Endothelial cell (in vitro differentiated cells): ENCODE measurements around the gene TEDC1. TPM values are rescaled to one million over a fixed set of nuclear protein-coding genes. Genes with fewer than 3 reads are reported as not detected.

ENCODE experiments used
- DNase-seq: peaks from one replicate; pipeline ENCODE4 v3.0.0; 2021; ENCODE audit warnings: low spot score
- H3K27ac Mint-ChIP-seq: one replicate; pipeline ENCODE4 v1.8.0; 2021; ENCODE audit warnings: mixed read lengths, inconsistent platforms; ENCODE audit not compliant: unreplicated experiment
- H3K27me3 Mint-ChIP-seq: one replicate; pipeline ENCODE4 v1.8.0; 2021; ENCODE audit warnings: mild to moderate bottlenecking, moderate library complexity, mixed read lengths, inconsistent platforms; ENCODE audit not compliant: unreplicated experiment
- H3K36me3 Mint-ChIP-seq: one replicate; pipeline ENCODE4 v1.8.0; 2021; ENCODE audit warnings: mild to moderate bottlenecking, low read depth, mixed read lengths, inconsistent platforms; ENCODE audit not compliant: unreplicated experiment
- H3K4me1 Mint-ChIP-seq: one replicate; pipeline ENCODE4 v1.8.0; 2021; ENCODE audit warnings: mild to moderate bottlenecking, mixed read lengths, inconsistent platforms; ENCODE audit not compliant: unreplicated experiment
- H3K4me3 Mint-ChIP-seq: one replicate; pipeline ENCODE4 v1.8.0; 2021; ENCODE audit warnings: mild to moderate bottlenecking, mixed read lengths, inconsistent platforms; ENCODE audit not compliant: unreplicated experiment
- H3K9me3 Mint-ChIP-seq: one replicate; pipeline ENCODE4 v1.8.0; 2021; ENCODE audit warnings: mixed read lengths, inconsistent platforms; ENCODE audit not compliant: unreplicated experiment
- long read RNA-seq: library from polyadenylated mRNA; unstranded; transcript quantifications from one replicate; pipeline ENCODE4 v2.0.0, GENCODE V29; 2020; ENCODE audit not compliant: unreplicated experiment
- total RNA-seq: library from RNA; stranded (reverse); fragmentation: NEBNext Ultra II Directional; extraction: Animal tissue kit (Norgen Biotek cat#: 25700); gene quantifications from one replicate; pipeline ENCODE4 v1.2.1, GENCODE V29; 2021; ENCODE audit not compliant: unreplicated experiment
- TF ChIP-seq, protein P1 (sequence below): fragments of 200-600 bp; sonication (generic); IDR thresholded peaks from one replicate; pipeline ENCODE4 v1.5.0; 2021; ENCODE audit warnings: antibody characterized with exemption; ENCODE audit not compliant: unreplicated experiment

The TEDC1 gene, protein sequence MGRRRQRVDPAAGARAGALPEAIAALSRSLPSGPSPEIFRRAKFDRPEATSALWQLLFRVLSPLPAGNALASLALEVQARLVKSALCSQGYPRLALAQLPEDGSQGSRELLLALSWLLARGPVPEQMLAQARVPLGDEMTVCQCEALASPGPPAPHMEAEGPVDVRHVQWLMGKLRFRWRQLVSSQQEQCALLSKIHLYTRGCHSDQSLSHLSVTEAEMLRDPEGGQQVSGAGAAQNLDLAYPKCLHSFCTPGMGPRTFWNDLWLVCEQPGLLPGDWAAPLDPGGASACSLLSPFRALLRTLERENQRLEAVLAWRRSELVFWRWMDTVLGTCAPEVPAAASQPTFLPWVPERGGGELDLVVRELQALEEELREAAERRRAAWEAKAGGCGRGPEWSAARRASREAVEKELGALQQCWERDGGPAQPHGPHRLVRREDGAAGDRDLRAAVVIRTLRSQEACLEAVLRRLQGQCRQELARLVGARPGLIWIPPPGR
- total RNA-seq = 11.5 TPM
- long read RNA-seq, partial matches to known transcripts = 0 of 7 reads
- long read RNA-seq, other reads (novel, unspliced or antisense) = 0 of 7 reads

DNA sequence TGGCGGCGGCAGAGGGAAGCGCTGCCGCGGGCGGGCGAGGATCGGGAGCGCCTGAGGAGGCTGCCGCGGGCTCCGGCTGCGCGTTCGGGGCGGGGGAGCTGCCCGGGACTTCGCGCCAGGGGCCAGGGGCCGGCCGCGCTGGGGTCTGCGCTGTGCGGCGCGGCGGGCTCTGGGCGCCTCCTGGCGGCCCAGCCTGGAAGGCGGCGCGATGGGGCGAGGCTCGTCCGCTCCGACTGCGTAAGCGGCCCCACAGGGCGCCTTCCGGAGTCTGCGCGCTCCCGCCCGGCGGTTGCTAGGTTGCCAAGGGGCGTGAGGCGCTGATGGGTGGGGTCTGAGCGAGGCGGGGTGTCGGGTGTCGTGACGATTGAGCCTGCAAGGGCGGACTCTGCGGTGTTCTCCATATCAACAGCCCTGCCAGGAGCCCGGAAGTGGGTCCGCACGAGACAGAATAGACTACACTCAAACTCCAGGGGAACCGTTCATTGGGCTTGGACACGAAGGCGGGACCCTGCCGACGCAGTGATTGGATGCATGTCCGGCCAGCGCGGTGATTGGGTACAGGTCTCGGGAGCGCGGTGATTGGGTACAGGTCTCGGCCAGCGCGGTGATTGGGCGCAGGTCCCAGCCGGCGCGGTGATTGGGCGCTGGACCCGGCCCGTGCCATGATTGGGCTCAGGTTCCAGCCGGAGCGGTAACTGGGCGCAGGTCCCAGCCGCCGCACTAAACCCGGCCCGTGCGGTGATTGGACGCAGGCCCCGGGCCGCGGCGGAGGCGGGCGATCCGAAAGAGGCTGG lies at the start of gene TEDC1:
Gene TEDC1 (plus strand): TSS at position 675 of the 794 bp plus-strand sequence. CDS start 130 bp downstream, outside the sequence.
- peak; percentile 99 for DNase-seq
- peaks cover 24% of the 10 kb centered on the region for H3K27me3 Mint-ChIP-seq
- peak within 1 kb of the TSS; percentile 84 for H3K27ac Mint-ChIP-seq
- no peaks in the 10 kb centered on the region for H3K36me3 Mint-ChIP-seq
- no peaks in the 10 kb centered on the region for H3K9me3 Mint-ChIP-seq
- peak within 1 kb of the TSS; percentile 85 for H3K4me3 Mint-ChIP-seq
- H3K4me1 Mint-ChIP-seq = peaks cover 2% of the 10 kb centered on the region
- TF ChIP-seq, protein P1, sequence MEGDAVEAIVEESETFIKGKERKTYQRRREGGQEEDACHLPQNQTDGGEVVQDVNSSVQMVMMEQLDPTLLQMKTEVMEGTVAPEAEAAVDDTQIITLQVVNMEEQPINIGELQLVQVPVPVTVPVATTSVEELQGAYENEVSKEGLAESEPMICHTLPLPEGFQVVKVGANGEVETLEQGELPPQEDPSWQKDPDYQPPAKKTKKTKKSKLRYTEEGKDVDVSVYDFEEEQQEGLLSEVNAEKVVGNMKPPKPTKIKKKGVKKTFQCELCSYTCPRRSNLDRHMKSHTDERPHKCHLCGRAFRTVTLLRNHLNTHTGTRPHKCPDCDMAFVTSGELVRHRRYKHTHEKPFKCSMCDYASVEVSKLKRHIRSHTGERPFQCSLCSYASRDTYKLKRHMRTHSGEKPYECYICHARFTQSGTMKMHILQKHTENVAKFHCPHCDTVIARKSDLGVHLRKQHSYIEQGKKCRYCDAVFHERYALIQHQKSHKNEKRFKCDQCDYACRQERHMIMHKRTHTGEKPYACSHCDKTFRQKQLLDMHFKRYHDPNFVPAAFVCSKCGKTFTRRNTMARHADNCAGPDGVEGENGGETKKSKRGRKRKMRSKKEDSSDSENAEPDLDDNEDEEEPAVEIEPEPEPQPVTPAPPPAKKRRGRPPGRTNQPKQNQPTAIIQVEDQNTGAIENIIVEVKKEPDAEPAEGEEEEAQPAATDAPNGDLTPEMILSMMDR = peak; percentile 69

DNA sequence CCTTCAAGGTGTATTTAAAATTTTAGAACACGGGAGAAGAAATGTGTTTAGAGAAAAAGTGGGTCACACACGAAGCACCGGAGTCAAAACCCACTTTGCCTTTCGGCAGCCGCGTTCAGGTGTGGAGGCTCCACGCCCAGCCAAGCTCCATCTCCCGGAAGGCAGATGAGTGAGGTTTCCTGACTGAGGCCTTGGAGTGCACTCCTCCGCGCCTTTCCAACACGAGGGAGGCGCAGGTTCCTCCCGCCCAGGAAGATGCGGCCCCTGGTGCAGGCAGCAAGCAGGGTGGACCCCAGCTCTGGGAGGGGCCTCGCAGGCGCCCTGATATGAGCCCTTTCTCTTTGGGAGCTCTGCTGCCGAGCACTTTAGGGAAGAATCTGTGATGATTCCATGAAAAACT lies 48.9 kb upstream of the TEDC1 start:
- peaks cover 10% of the 10 kb centered on the region for H3K36me3 Mint-ChIP-seq
- TF ChIP-seq, protein P1 = no peak
- no peaks in the 10 kb centered on the region for H3K9me3 Mint-ChIP-seq

DNA sequence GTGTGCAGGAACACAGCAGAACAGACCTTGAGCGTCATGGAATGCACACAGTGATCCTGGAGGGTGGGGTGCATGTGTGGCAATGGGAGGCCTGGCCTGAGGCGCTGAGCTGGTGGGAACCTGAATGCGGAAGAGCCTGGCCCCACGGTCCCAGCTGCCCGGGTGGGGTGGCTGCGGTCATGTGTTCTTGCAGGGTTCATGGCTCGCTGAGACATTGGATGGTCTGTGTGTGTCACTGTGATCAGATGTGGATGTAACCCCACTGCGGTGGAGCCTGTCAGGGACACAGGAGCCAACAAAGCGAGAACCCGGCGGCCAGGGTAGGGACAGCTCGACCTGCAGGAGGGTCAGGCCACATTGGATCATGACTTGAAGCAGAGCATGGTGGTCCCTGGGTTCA lies 48.2 kb upstream of the TEDC1 start:
- no peak for DNase-seq
- TF ChIP-seq, protein P1 = no peak
- H3K4me3 Mint-ChIP-seq = no peak overlapping the region
- H3K27me3 Mint-ChIP-seq = peaks cover 10% of the 10 kb centered on the region
- no peak overlapping the region for H3K27ac Mint-ChIP-seq
- H3K9me3 Mint-ChIP-seq = no peaks in the 10 kb centered on the region
- H3K36me3 Mint-ChIP-seq = peaks cover 10% of the 10 kb centered on the region
- H3K4me1 Mint-ChIP-seq = no peaks in the 10 kb centered on the region

More for the DNA sequence above, 48.9 kb upstream of the TEDC1 start:
- Mint-ChIP-seq H3K4me1 (no peaks in the 10 kb centered on the region), H3K27me3 (peaks cover 10% of the 10 kb centered on the region), H3K27ac (peak overlapping the region; percentile 33), H3K4me3 (peak overlapping the region; percentile 56)
- DNase-seq = no peak

DNA sequence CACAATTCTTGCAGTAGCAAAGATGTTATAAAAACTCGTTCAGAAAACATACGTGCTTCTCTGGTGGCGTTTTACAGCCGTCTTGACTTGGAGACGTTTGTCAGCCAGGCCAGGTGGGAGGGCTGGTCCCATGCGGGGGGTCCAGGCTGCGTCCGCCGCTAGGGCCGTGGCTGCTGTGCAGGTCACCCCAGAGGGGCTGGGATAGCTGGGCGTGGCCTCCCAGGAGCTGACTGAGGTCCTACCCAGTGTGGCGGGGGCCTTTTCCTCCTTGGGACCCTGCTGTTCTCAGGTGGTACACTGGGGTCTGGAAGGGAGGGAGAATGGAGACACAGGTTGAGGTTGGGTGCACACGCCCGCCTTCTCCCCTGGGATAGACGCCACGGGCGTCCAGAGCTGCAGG lies 46.2 kb upstream of the TEDC1 start:
- no peaks in the 10 kb centered on the region for H3K9me3 Mint-ChIP-seq
- peaks cover 10% of the 10 kb centered on the region for H3K36me3 Mint-ChIP-seq
- H3K27ac Mint-ChIP-seq = no peak overlapping the region
- DNase-seq = no peak
- TF ChIP-seq, protein P1 = no peak
- H3K4me1 Mint-ChIP-seq = no peaks in the 10 kb centered on the region
- H3K27me3 Mint-ChIP-seq = peaks cover 14% of the 10 kb centered on the region
- H3K4me3 Mint-ChIP-seq = no peak overlapping the region
